Measurements from ENCODE around the gene WWOX. TPM values are rescaled to one million over a fixed set of nuclear protein-coding genes. Genes with fewer than 3 reads are reported as not detected.

Gene WWOX
- total and polyA plus RNA-seq, 2 of the 8 experiments (the other 6 are each of a cell fraction or from before 2014, with no cell fraction given), result 5.4 to 16.7 TPM

GRCh38 chr16:78209951-78210661, 110.7 kb downstream of the WWOX start:
- H2BK15ac ChIP-seq (ENCODE audit: low read length), result no peak overlapping the region
- no peaks in the 10 kb centered on the region for H3K9me3 ChIP-seq (ENCODE audit: insufficient read depth in 2 of 2, low read depth in 1 of 2, low read length in 1 of 2)
- H4K5ac ChIP-seq (ENCODE audit: insufficient read length, low read depth, low read length), result no peak overlapping the region
- no peak overlapping the region for H3K56ac ChIP-seq (replicated peaks; ENCODE audit: insufficient read length, low read depth, low read length)
- FAIRE-seq, result no peak
- H3K79me2 ChIP-seq (ENCODE audit: control insufficient read depth in 1 of 2, insufficient read depth in 2 of 2, low read length in 2 of 2), result no peaks in the 10 kb centered on the region
- ChIA-PET POLR2A (ENCODE audit: partially characterized antibody) (no interaction called here), CTCF (ENCODE audit: partially characterized antibody) (interaction anchor here (0.9 to 1.3 kb wide), 2 partner anchors 14 to 163 kb away, joined by 3 to 4 read pairs; no protein-coding TSS in a partner anchor)
- no peak overlapping the region for H2BK120ac ChIP-seq (replicated peaks; ENCODE audit: low read depth, low read length)
- H3K23me2 ChIP-seq (ENCODE audit: low read depth, low read length), result peaks cover 6% of the 10 kb centered on the region; the same call in 1 of the 2 replicates
- H3K4me2 ChIP-seq (ENCODE audit: insufficient read depth in 1 of 2, low read depth in 2 of 2, low read length in 2 of 2), result no peak overlapping the region
- peak in 1 of 2 experiments; percentile 28 for DNase-seq (ENCODE audit: low read depth in 1 of 2, low spot score in 2 of 2)
- no peak overlapping the region for H3K4me3 ChIP-seq (ENCODE audit: extremely low read depth in 1 of 4, insufficient read depth in 2 of 4, low read depth in 3 of 4, low read length in 4 of 4)
- H4K8ac ChIP-seq (ENCODE audit: extremely low read depth, insufficient read depth, low read length), result no peak overlapping the region
- no peak overlapping the region for H2AFZ ChIP-seq (ENCODE audit: low read length)
- H2BK12ac ChIP-seq (ENCODE audit: low read depth, low read length), result no peak overlapping the region
- H3K14ac ChIP-seq (ENCODE audit: insufficient read length), result no peak overlapping the region
- H3K4me1 ChIP-seq (replicated peaks in 1 of 4; ENCODE audit: control insufficient read depth in 3 of 4, insufficient read depth in 4 of 4, low read length in 3 of 4), result peaks cover 0 to 8% (median 1%) of the 10 kb centered on the region in 4 experiments; a peak in 1 of 7 replicates
- no peak overlapping the region for H3K27ac ChIP-seq (ENCODE audit: low read depth, low read length)
- WGBS, 2 experiments (ENCODE audit: extremely low coverage in 1 of 2, insufficient coverage in 1 of 2, insufficient read length in 1 of 2, insufficient replicate concordance in 2 of 2, low coverage in 1 of 2, low lambda C conversion rate in 2 of 2, missing lambda C conversion rate in 1 of 2), result 85% methylated on average over 10 of the region's 10 CpGs; no CpG with 5 or more reads in 1 of the 2 experiments
- no peaks in the 10 kb centered on the region for H3K79me1 ChIP-seq (ENCODE audit: low read depth, low read length)
- H4K20me1 ChIP-seq (replicated peaks in 1 of 2; ENCODE audit: control insufficient read depth in 1 of 2, insufficient read depth in 2 of 2, low read length in 2 of 2), result no peaks in the 10 kb centered on the region
- TF ChIP-seq POU5F1 (IDR thresholded peaks at IDR 0.05; ENCODE audit: low read depth, low read length), result no peak
- no peak for TF ChIP-seq KDM5A (IDR thresholded peaks at IDR 0.05; ENCODE audit: low read length)
- TF ChIP-seq NRF1 (IDR thresholded peaks at IDR 0.05; ENCODE audit: low read depth, low read length), result no peak
- TF ChIP-seq GABPA (IDR thresholded peaks at IDR 0.05; ENCODE audit: borderline replicate concordance, insufficient read depth, low read length), result no peak
- TF ChIP-seq ASH2L (IDR thresholded peaks at IDR 0.05; ENCODE audit: low read length), result no peak
- TF ChIP-seq NANOG (IDR thresholded peaks at IDR 0.05; ENCODE audit: insufficient read depth, low read depth, low read length, poor library complexity, severe bottlenecking), result no peak
- TF ChIP-seq EZH2 (IDR thresholded peaks at IDR 0.05; ENCODE audit: low read depth, low read length, severe bottlenecking), result no peak
- no peaks in the 10 kb centered on the region for H3K27me3 ChIP-seq (replicated peaks in 1 of 4; ENCODE audit: control insufficient read depth in 3 of 4, extremely low read depth in 1 of 4, insufficient read depth in 3 of 4, low read length in 3 of 4)
- H4K91ac ChIP-seq (replicated peaks; ENCODE audit: insufficient read length, low read length), result no peak overlapping the region
- no peak overlapping the region for H2BK5ac ChIP-seq (ENCODE audit: low read depth, low read length)
- H3K36me3 ChIP-seq (ENCODE audit: control insufficient read depth in 2 of 4, insufficient read depth in 4 of 4, low read length in 3 of 4), result no peaks in the 10 kb centered on the region
- no peak overlapping the region for H2AK5ac ChIP-seq (ENCODE audit: low read depth, low read length)
- H3K9ac ChIP-seq (replicated peaks in 1 of 4; ENCODE audit: extremely low read depth in 1 of 4, low read depth in 3 of 4, low read length in 3 of 4), result no peak overlapping the region
- no peak overlapping the region for H3K23ac ChIP-seq (ENCODE audit: insufficient read length)
- H3K18ac ChIP-seq (ENCODE audit: extremely low read depth, low read length), result no peak overlapping the region
- H3K4ac ChIP-seq (replicated peaks; ENCODE audit: insufficient read length, low read depth, low read length), result no peak overlapping the region
- H2BK20ac ChIP-seq (ENCODE audit: low read length), result no peak overlapping the region

All from H1 (cell line).